Activated CD4-positive, alpha-beta T cell treated with anti-CD3 and anti-CD28 coated beads, Interleukin-2, Interleukin-4, amounts not matched to agents 100 ng/mL and 50 ng/mL, durations not matched to agents 16 hours and 8 hours (primary cell): ENCODE measurements around the gene GOLGA8S.
"Not testable (repeated sequence)": the region's sequence is repeated elsewhere in the genome, so short reads cannot be mapped to it uniquely, and the experiment has no call there.

Experiments used
- DNase-seq: peaks from one replicate; pipeline ENCODE4 v3.0.0-alpha.2; 2020; ENCODE audit warnings: low spot score

Gene GOLGA8S

GRCh38 chr15:23397779-23398178 lies 43.2 kb downstream of the GOLGA8S start:
- no peak for DNase-seq

DNA sequence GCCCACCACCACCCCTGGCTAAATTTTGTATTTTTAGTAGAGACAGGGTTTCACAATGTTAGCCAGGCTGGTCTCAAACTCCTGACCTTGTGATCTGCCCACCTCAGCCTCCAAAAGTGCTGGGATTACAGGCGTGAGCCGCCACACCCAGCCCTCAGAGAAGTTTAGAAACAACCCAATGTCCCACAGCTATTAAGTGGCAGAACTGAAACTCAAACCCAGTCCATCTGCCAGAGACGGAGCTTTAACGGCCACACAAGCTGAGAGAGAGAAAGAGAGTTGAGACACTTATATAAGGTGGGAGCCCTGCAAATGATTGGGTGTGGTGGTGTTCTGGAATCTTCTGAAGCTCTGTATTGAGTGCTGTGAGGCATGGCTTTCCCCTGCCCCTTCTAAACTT lies 43.8 kb downstream of the GOLGA8S start:
- not testable (repeated sequence) for DNase-seq

- not testable (repeated sequence) for DNase-seq
These were observed 44.7 kb downstream of the GOLGA8S start for GRCh38 chr15:23399207-23399606.

DNA sequence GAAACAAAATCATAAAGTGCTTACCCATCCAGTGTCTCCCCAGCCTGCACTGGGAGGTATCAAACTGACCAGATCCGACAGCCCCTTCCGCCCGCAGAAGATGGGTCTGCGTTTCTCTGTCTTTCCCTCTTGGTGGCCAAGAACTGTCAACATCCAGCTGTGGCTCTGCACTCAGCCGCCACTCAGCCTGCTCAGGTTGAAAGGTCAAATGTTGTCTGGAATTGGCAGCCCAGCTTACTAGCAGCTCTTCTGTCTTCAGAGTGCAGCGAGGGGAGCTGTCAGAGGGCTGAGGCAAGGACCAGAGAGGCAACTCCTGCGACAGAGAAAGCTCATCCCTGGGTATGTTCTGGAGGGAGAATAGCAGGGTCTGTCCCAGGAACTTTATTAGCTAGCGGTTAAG lies 47.1 kb downstream of the GOLGA8S start:
- no peak for DNase-seq

DNA sequence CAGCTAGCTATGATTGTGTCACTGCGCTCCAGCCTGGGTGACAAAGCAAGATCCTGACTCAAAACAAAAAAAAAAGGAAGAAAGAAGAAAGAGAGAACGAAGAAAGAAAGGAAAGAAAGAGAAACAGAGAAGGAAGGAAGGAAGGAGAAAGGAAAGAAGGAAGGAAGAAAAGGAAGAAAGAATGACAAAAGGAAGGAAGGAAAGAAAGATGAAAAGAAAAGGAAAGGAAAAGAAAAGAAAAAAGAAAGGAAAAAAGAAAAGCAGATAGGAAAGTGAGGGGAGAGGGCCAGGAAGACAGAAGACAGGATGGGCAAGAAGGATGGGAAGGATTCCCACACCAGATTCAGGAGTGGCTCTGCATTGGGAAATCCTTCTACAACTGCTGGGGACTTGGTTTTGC lies 47.6 kb downstream of the GOLGA8S start:
- no peak for DNase-seq

DNA sequence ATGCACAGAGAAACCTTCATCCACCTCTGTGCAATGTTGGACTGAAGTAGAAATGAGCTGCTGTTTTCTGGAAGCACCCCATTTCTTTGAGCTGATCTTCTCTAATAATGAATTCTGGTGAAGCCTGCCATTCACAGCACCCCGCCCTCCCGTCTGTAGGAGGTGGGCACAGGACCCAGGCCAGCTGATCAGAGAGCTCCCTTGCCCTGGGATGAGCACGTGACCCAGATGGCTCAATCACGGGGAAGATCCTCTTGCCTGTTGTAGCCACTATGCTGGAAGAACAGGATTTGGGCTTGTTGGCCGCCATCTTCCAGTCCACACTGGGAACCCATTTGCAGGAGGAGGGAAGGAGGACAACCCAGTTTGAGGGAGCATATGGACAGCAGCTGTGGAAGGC lies 48.0 kb downstream of the GOLGA8S start:
- DNase-seq: no peak

- no peak for DNase-seq
These were observed 49.0 kb downstream of the GOLGA8S start for GRCh38 chr15:23403550-23403949.

DNA sequence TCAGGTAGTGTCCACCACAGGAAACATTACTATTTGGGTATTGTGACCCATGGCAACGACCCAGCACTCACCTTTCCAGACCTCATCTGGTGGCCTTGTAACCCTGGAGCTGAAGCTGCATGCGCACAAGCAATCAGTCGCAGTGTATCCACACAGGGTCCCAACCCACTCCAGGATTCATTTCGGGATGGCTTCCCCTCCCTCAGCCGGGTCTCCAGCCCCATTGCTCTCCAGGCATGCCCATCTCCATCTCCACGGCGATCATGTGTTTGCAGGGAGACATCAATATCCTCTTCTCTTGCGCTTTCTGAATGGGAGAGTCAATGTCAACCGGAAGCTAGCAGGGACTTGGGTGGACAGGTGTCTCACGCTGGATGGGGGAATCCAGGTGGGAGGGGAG lies 57.3 kb downstream of the GOLGA8S start:
- no peak for DNase-seq

DNA sequence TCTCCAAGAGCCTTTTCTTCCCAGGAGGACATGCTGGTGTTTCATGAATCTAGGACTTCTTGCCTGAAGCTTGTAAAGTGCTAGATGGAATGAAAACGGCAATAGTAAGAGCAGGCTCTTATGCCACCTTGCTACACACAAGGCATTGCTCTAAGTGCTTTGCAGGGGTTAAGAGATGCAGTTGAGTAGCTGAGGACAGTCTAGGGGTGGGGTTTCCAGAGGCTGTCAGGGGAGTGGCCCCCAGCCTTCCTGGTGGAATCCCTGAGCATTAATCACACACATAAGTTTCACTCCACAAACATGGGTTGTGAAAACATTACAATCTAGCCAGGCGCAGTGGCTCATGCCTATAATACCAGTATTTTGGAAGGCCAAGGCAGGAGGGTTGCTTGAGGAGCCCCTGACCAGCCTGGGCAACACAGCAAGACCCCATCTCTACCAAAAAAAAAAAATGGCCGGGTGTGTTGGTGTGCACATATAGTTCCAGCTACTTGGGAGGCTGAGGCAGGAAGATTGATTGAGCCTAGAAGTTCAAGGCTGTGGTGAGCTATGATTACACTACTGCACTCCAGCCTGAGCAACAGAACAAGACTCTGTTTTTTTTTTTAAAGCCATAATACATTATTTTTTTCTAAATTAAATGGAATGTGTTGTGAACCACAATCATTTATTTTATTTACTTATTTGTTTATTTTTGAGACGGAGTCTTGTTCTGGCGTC lies 58.5 kb downstream of the GOLGA8S start:
- DNase-seq: not testable (repeated sequence)
